HG03095 (cell line): ENCODE measurements around the gene CDC23.
"Not testable (repeated sequence)": the region's sequence is repeated elsewhere in the genome, so short reads cannot be mapped to it uniquely, and the experiment has no call there.

Experiments used
- ATAC-seq: cut with Tn5 transposase; IDR thresholded peaks from one replicate; pipeline ENCODE4 v1.9.1; 2021; ENCODE audit warnings: moderate library complexity; ENCODE audit not compliant: unreplicated experiment

Gene CDC23

DNA sequence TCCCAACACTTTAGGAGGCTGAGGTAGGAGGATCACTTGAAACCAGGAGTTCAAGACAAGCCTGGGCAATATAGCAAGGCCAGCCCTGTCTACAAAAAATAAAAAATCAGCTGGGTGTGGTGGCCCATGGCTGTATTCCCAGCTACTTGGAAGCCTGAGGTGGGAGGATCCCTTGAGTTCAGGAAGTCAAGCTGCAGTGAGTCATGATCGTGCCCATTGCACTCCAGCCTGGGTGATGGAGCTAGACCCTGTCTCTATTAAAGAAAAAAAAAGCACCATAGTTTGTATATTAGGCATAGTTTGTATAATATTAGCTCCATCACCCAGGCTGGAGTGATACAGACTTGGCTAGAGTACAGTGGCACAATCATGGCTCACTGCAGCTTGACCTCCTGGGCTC lies 64.3 kb downstream of the CDC23 start:
- no peak for ATAC-seq

DNA sequence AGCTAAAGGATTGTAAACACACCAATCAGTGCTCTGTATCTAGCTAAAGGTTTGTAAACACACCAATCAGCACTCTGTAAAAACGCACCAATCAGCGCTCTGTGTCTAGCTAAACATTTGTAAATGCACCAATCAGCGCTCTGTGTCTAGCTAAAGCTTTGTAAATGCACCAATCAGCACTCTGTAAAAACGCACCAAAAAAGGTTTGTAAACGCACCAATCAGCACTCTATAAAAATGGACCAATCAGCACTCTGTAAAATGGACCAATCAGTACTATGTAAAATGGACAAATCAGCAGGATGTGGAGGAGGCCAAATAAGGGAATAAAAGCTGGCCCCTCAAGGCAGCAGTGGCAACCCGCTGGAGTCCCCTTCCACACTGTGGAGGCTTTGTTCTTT lies 69.5 kb downstream of the CDC23 start:
- not testable (repeated sequence) for ATAC-seq

DNA sequence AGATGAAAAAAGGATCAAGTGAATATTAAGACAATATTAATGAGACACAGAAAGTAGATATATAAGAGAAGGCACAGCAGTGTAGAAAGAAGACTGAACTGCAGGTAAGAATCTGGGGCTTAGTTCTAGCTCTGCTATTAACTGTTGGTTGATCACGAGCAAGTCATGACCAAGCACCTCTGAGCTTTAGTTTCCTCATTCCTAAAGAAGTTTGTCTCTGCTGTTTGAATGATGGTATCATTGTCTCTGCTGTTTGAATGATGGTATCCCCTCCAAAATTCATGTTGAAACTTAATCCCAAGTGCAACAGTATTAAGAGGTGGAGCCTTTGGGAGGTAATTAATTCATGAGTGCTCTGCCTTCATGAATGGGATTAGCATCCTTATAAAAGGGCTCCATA lies 71.4 kb downstream of the CDC23 start:
- no peak for ATAC-seq

DNA sequence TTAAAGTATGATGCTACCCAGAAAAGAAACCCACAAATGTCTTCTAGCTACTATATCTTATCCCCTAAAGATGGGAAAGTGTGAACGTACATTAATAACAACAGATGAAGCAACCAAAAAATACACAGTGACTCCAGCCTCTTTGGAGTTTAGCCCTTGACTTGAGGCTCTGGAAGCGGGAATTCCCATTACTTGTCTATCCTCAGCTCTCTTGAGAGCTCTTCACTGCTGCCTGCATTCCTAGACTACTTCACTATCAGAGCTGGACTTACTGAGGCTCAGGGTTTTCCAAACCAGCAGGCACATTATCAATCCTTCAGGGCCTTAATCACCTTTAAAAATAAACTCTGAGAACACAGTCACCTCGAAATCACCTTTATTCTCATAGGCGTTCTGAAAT lies 72.9 kb downstream of the CDC23 start:
- ATAC-seq: no peak

DNA sequence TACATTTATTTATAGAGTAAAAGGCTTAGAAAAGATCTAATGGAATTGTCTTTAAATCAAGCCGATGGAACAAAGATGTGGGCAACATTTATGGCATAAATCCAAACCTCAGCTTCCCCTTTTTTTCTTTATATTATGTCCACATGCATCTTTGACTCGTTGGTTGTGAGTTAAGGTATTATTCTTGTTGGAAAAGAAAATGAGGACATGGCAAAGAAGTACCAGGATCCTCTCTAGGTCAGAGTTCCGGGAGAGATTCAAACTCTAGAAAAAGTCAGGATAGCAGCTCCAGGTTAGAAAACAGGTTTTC lies 73.4 kb downstream of the CDC23 start:
- no peak for ATAC-seq

DNA sequence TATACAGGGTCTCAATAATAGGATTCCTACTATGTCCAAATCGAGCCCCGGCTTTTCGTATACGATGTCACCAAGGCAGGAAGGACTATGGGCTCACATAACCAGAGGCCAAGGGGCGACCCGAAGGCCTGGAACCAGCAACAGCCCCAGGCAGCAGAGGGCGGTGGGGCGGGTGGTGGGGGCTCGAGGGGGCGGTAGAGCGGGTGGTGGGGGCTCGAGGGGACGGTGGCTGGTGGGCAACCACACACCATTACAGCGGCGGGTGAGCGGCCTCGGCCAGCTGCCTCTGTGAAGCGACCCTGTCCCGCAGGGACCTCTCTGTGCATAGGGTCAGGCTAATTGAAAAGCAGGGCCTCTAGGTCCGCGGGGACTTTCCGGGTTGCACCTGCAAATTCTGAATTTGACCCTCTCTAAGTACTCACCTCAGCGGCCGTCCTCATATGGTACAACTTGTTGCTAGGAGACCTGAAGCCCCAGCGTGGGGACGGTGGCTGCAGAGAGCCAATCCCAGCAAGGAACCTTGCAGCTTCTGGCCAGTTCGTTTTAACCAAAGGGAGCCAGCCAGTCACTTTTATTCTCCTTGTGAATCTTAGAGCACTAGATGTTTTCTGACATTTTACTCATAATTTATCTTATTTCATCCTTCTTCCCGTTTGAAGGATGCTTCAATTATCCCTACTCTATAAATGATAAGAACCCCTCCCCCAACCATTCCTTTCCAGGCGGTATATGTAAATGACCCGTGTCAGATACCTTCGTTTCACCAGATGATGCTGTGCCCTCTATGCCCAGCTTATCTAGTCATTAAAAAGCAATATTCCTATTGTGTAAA lies 74.0 kb downstream of the CDC23 start, which contains the start of gene NME5:
Gene NME5 (minus strand): TSS at position 480 of the 832 bp plus-strand sequence. CDS start 648 bp downstream, outside the sequence.
- no peak for ATAC-seq
